Medulla oblongata (tissue), 1 donor: ENCODE results near the gene AGA.

ENCODE experiments used
- DNase-seq: peaks from one replicate; pipeline ENCODE4 v3.0.0-alpha.2; 2015; ENCODE audit errors: extremely low spot score

Gene AGA

GRCh38 chr4:177441803-177442622 is at the start of gene AGA:
AGA (minus strand) TSS chr4:177442437; CDS start chr4:177442375, 62 bp downstream.
- DNase-seq: peak; percentile 98

- DNase-seq: no peak
Observed at GRCh38 chr4:177492022-177492421, 49.8 kb upstream of the AGA start.

- DNase-seq: no peak
Observed at GRCh38 chr4:177490769-177491168, 48.5 kb upstream of the AGA start.

GRCh38 chr4:177489471-177490246 is 47.4 kb upstream of the AGA start:
- DNase-seq: no peak

GRCh38 chr4:177487977-177488376 is 45.7 kb upstream of the AGA start:
- DNase-seq: no peak

- DNase-seq: no peak
Observed at GRCh38 chr4:177485528-177485927, 43.3 kb upstream of the AGA start.

GRCh38 chr4:177484613-177485021 is 42.4 kb upstream of the AGA start:
- DNase-seq: no peak

GRCh38 chr4:177483760-177484159 is 41.5 kb upstream of the AGA start:
- no peak for DNase-seq

GRCh38 chr4:177483271-177483670 is 41.0 kb upstream of the AGA start:
- no peak for DNase-seq

- DNase-seq: no peak
Observed at GRCh38 chr4:177482367-177482766, 40.1 kb upstream of the AGA start.

GRCh38 chr4:177480795-177481194 is 38.6 kb upstream of the AGA start:
- DNase-seq: no peak

- DNase-seq: no peak
Observed at GRCh38 chr4:177479063-177479462, 36.8 kb upstream of the AGA start.

GRCh38 chr4:177478496-177478895 is 36.3 kb upstream of the AGA start:
- DNase-seq: no peak

- DNase-seq: no peak
Observed at GRCh38 chr4:177473991-177474390, 31.8 kb upstream of the AGA start.

- DNase-seq: no peak
Observed at GRCh38 chr4:177464026-177464425, 21.8 kb upstream of the AGA start.

- DNase-seq: no peak
Observed at GRCh38 chr4:177461606-177462005, 19.4 kb upstream of the AGA start.

GRCh38 chr4:177460460-177460859 is 18.2 kb upstream of the AGA start:
- DNase-seq: no peak

- DNase-seq: no peak
Observed at GRCh38 chr4:177455561-177455970, 13.3 kb upstream of the AGA start.

- no peak for DNase-seq
Observed at GRCh38 chr4:177453116-177453515, 10.9 kb upstream of the AGA start.

GRCh38 chr4:177451108-177451500 is 8.9 kb upstream of the AGA start:
- DNase-seq: no peak

- DNase-seq: no peak
Observed at GRCh38 chr4:177450426-177451107, 8.3 kb upstream of the AGA start.

- DNase-seq: no peak
Observed at GRCh38 chr4:177448850-177449249, 6.6 kb upstream of the AGA start.
